Measurements from ENCODE around the gene TEX13C.
"Not testable (repeated sequence)": the region's sequence is repeated elsewhere in the genome, so short reads cannot be mapped to it uniquely, and the experiment has no call there.

Gene TEX13C

DNA sequence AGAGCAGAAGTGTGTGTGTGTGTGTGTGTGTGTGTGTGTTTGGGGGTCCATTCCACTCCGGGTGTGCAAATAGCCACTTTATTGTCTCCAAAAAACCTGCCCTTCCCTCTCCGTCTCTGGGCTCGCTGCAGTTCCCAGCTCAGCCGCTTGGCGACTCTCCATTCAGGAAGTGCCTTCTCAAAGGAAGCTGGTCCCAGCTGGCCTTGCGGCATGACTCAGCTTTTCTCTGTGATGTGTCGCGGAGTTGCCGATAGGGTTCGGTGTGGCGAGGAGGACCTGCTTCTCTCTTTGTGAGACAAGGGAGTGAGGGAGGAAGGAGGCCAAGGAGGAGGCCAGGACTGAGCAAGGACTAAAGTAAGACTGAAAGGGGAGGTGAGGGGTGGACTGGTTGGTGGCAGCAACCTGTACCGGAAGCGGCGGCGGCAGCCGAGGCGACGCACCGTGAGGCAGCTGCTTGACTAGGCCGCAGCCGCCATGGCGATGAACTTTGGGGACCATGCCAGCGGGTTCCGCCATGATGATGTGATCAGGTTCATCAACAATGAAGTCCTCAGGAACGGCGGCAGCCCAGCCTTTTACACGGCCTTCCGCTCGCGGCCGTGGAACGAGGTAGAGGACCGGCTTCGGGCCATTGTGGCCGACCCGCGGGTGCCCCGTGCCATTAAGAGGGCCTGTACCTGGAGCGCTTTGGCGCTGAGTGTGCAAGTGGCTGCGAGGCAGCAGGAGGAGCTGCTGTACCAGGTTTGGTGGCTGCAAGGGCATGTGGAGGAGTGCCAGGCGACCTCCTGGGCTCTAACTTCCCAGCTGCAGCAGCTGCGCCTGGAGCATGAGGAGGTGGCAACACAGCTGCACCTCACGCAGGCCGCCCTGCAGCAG is at the start of gene TEX13C:
Gene TEX13C (plus strand): TSS at position 226 of the 876 bp plus-strand sequence. CDS start 249 bp downstream, at position 475.
- DNase-seq, result no peak

DNA sequence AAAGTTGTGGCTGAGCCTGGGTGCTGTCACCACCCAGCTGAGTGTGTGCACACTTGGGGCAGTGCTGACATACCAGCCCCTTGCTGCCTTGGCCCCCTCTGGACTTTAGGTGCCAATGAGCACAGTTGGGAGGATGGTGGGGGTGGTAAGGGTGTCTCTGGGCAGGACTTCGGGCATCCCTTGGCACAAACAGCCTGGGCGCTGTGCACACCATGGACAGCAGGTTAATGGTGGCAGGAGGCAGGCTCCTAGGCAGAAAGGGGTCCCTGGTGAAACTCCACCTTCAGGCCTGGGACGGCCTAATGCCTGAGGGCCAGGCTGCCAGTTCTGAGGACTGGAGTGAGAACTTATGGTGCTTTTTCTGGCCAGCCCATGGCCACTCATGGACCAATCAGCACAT is 32.4 kb upstream of the TEX13C start:
- no peak for DNase-seq

DNA sequence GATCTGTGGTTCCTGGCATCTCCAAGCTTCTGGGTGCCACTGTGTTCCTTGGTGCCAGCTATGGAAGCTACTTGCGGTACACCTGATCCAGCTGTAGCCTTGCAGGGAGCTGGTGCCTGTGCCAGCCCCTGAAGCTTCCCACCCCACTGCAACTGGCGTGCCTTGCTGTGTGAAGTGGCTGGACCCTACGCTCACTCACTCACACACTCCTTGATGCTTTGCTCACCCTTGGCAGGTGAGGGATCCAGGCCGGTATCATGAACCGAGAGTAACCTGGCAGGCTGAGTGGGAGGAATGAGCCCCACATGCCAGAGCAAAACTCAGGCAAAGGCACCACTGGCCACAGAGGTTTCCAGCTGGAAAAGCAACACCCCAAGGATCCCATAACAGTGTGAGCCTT is 31.3 kb upstream of the TEX13C start:
- no peak for DNase-seq

DNA sequence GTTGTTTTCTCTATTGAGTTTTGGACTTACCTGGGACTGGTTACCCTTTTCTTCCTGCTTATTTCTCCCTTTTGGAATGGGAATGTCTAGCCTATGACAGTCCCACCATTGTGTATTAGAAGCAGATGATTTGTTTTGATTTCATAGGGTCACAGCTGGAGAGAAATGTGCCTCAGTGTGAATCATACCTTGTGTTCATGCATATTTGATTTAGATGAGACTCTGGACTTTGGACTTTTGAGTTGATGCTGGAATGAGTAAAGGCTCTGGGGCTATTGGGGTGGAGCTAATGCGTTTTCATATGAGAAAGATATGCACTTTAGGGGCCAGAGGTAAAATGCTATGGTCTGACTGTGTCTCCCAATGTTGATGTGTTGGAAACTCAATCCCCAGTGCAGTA is 30.5 kb upstream of the TEX13C start:
- DNase-seq, result no peak

DNA sequence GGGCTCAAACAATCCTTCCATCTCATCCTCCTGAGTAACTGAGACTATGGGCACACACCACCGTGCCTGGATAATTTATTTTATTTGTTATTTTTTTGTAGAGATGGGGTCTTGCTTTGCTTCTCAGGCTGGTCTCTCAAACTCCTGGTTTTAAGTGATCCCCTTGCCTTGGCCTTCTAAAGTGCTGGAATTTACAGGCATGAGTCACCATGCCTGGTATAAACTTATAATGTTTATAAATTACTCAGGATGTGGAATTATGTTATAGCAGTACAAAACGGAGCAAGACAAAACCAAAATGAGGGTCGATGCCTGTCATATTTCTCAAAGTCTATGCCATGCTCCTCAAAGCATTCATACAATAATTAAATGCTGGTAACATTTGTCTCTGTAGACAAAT is 29.8 kb upstream of the TEX13C start:
- DNase-seq, result no peak

DNA sequence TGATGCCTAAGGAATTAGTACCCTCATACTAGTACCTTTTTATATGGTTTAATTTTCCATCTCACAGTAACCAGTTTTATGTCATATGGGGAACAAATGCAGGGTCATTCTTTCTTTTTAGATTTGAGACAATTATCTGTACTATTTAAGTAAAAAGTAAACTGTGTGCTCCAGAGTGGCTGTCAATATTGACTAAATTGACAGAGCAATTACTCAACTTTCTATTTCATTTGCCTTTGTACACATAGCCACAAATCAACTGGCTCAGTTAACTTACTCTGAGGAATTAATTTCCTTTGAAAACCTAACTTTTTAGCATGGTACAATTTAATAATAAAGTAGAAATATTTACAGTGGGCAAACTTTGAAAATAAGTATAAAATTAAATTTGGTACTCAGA is 28.5 kb upstream of the TEX13C start:
- DNase-seq, result no peak

DNA sequence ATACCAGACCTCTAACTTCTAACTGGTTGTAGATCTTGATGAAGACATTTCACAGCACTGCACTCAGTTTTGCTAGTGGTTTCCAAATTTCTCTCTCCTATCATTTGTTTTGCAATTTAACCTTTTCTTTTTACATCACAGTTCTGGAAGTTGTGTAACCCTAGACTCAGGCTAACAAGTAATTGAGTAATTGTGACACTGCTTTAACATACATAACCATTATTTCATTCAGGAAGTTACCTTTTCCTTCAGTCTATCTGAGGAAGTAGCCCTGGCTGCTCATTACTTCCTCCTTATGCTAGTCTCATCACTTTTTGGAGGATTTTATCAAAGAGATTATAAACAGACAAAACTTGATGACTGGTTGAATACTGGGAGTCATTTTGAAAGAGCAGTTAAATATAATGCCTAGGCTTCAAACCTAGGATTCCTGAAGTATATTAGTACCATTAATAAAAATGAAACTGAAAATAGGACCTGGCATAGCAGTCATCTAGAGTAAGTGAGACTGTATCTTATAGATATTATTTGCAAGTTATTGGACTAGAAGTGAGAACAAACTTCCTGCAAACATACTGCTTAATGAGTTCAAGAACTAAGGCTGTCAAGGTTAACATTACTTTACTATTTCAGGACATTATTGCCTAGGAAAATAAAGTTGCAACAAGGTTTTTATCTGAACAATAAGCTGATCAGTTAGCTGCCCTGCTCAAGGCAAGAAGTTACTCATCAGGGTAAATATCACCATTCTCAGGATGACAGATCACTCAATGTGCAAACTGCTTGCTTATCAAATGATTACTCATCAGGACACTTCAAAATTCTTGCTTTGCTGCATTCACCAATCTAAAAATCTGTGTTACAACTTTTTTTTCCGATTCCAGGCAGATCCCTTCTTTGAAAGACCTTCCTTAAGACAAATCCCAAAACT is 25.6 kb upstream of the TEX13C start:
- no peak for DNase-seq

DNA sequence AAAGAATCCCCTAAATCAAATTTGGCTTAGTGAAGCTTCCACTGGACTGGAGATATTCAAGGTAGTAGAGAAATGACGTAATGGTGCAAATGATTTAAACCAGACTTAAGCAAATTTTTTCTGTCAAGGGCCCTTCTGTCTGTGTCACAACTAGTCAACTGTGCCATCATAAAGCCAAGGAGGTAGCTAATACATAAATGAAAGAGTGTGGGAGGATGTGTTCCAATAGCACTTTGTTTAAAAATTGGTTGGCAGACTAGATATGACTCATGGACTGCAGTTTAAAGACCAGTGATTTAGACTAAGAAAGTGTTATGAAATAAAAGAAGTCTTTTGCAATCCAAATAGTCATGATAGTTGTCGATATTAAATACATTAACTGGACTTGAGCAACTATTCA is 24.3 kb upstream of the TEX13C start:
- no peak for DNase-seq

DNA sequence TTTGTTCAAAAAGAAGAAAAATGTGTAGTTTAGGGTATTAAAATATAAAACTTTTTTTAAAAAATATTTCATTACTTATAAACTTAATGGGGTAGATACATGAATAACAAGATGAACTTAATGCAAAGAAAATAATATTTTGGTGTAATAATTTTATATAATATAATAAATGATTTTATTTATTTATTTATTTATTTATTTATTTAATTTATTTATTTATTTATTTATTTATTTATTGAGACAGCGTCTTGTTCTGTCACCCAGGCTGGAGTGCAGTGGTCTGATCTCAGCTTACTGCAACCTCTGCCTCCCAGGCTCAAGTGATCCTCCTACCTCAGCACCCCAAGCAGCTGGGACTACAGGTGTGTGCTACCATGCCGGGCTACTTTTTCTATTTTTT is 20.8 kb upstream of the TEX13C start:
- DNase-seq, result no peak

DNA sequence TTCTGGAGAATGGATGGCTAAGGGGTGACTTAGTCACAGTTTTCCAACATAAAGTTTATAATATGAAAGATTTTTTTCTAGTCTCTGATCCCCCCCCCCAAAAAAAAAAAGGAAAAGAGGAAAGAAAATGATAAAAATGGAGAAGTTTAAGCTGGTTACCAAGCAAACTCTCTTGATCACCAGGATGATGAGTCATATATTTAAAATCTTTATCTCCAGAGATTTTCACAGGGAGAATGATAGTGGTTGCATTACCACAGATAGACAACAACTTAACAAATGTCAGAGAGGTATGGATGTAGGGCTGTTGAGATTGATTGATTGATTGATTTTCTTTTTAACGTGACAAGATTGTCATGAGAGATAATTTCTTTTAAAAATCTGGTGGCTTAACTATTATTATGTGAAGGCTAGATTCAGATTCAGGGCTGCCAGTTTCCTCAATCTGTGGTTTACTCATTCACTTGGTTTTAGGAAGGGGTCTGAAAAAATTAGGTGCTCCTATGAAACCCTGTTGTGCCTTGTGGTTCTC is 13.3 kb upstream of the TEX13C start:
- no peak for DNase-seq

DNA sequence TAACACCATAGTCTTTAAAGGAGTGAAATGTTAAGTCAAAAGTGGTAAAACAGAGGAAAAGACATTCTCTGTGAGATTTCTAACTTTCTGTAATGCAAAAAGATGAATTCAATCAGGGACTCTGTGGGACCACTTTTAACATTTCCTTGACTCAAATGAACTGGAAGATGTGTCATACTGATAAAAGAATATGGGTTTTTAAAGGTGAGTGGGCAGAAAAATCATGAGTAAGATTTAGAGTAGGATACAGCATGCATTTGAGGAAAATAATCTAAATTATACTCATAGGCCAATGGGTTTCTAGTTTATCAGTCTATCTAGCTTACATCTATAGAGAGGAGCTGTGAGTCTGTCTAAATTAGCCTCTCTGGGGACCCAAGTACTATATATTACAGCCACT is 11.0 kb upstream of the TEX13C start:
- no peak for DNase-seq

DNA sequence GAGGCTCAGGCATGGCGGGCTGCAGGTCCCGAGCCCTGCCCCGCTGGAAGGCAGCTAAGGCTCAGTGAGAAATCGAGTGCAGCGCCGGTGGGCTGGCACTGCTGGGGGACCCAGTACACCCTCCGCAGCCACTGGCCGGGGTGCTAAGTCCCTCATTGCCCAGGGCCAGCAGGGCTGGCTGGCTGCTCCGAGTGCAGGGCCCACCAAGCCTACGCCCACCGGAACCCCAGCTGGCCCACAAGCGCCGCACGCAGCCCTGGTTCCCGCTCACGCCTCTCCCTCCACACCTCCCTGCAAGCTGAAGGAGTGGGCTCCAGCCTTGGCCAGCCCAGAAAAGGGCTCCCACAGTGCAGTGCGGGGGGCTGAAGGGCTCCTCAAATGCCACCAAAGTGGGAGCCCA is 505 bp upstream of the TEX13C start:
- DNase-seq, result not testable (repeated sequence)

DNA sequence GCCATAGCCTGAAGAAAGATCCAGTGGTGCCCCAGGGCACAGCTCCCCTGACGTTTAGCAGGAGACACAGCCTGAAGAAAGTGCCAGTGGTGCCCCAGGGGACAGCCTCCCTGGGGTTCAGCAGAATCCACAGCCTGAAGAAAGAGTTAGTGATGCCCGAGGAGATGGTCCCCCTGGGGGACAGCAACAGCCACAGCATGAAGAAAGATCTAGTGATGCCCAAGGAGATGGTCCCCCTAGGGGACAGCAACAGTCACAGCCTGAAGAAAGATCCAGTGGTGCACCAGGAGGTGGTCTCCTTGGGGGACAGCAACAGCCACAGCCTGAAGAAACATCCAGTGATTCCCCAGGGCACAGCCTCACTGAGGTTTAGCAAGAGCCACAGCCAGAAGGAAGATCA is 2.8 kb downstream of the TEX13C start:
- DNase-seq, result no peak

DNA sequence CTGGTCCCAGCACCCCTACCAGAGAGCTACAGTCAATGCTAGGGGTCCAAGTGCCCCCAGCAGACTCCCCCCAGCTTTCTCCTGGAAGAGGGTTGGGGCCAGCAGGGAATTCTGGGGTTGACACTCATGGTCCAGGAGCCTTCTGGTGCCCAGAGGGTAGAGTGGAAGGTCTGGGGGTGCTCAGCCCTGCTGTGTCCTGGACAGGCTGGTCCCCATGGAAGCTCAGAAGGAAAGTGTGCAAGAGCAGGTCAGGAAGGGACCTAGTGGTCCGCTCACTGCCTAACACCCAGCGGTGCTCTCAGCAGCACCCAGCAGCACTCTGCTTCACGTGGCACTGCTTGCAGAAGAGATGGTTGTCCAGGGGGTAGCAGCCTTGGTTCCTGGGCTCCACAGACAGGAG is 6.9 kb downstream of the TEX13C start:
- DNase-seq, result no peak

DNA sequence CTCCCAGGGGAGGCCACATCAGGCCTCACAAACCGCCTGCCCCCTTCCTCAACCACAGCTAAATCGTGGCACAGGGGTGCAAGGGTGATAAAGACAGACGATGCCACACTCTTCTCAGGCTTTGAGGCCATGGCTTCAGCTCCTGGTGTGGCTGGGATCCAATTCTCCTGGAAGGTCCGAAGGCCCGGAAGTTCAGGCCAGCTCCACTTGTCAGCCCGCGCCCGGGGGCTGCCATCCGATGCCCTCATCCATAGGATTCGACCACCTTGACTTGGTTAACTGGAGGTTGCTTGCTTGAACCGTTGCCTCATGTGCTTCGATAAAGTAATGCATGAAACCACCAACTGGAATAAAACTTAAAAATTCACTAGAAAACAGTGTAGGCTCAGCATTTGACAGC is 8.2 kb downstream of the TEX13C start:
- DNase-seq, result no peak

DNA sequence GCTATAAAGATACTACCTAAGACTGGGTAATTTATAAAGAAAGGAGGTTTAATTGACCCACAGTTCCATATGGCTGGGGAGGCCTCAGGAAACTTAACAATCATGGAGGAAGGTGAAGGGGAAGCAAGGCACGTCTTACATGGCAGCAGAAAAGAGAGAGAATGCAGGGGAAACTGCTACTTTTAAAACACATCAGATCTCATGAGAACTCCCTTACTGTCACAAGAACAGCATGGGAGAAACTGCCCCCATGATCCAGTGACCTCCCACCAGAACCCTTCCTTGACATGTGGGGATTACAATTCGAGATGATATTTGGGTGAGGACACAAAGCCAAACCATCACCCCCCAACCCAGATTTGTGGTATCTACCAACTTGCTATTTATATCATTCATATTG is 13.9 kb downstream of the TEX13C start:
- no peak for DNase-seq

DNA sequence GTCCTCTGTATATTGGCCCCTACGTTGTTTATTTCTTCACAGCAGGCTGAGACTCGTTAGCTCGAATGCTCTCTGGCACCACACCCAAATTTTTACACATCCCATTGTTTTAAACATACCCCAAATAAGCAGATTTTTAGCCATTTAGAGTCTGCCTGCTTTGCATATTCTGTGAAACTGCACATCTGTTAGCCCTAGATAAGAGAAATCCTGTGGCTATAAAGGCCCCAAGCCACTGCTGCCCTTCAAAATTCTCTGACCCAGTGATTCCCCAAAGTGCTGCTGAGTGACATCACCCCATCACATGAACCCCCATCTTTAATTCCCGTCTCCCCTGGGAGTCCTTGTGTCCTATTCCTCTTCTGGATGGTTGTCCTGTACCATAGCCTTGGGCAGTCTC is 20.8 kb downstream of the TEX13C start:
- no peak for DNase-seq

DNA sequence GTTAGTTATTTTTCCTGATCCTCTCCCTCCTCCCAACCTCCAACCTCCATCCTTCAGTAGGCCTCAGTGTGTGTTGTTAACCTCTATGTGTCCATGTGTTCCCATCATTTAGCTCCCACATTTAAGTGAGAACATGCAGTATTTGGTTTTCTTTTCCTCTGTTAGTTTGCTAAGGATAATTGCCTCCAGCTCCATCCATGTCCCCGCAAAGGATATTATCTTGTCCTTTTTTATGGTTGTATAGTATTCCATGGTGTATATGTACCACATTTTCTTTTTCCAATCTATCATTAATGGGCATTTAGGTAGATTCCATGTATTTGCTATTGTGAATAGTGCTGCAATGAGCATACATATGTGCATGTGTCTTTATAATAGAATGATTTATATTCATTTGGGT is 54.5 kb downstream of the TEX13C start:
- no peak for DNase-seq

Measured in NCI-H1694 (cell line).